Stimulated activated CD4-positive, alpha-beta T cell treated with anti-CD3 and anti-CD28 coated beads, Interleukin-12 subunit alpha, Interleukin-12 subunit beta, amount 100 ng/mL, for 48 hours (primary cell): Measurements from ENCODE around the gene EYS.

Experiments used
- DNase-seq, 3 donors: peaks; one replicate each; pipeline ENCODE4 v3.0.0-alpha.2; 2020; ENCODE audit warnings: low read depth in 2 of 3, low spot score in 1 of 3

The EYS gene

GRCh38 chr6:64357430-64357829 is 1349.6 kb downstream of the EYS start:
- no peak for DNase-seq

GRCh38 chr6:64347411-64347810 is 1359.6 kb downstream of the EYS start:
- DNase-seq, result no peak

GRCh38 chr6:64335195-64335594 is 1371.8 kb downstream of the EYS start:
- no peak for DNase-seq

GRCh38 chr6:64334636-64335035 is 1372.4 kb downstream of the EYS start:
- no peak for DNase-seq

GRCh38 chr6:64330694-64331307 is 1376.2 kb downstream of the EYS start:
- peak in 2 of 3 donors; percentile 22 to 30 for DNase-seq

GRCh38 chr6:64326939-64327338 is 1380.1 kb downstream of the EYS start:
- DNase-seq, result no peak

GRCh38 chr6:64325093-64325492 is 1381.9 kb downstream of the EYS start:
- DNase-seq, result no peak

GRCh38 chr6:64310214-64310613 is 1396.8 kb downstream of the EYS start:
- DNase-seq, result no peak

- no peak for DNase-seq
These were observed 1405.5 kb downstream of the EYS start for GRCh38 chr6:64301307-64302236.

GRCh38 chr6:64299176-64299575 is 1407.8 kb downstream of the EYS start:
- DNase-seq, result no peak

GRCh38 chr6:64294034-64294433 is 1413.0 kb downstream of the EYS start:
- no peak for DNase-seq

- no peak for DNase-seq
These were observed 1413.7 kb downstream of the EYS start for GRCh38 chr6:64293298-64293697.

- no peak for DNase-seq
These were observed 1416.2 kb downstream of the EYS start for GRCh38 chr6:64290867-64291266.

GRCh38 chr6:64289931-64290330 is 1417.1 kb downstream of the EYS start:
- DNase-seq, result no peak

- DNase-seq, result no peak
These were observed 1418.7 kb downstream of the EYS start for GRCh38 chr6:64288351-64288750.

- no peak for DNase-seq
These were observed 1425.9 kb downstream of the EYS start for GRCh38 chr6:64281167-64281566.

- DNase-seq, result no peak
These were observed 1426.5 kb downstream of the EYS start for GRCh38 chr6:64280569-64280968.

GRCh38 chr6:64270083-64270482 is 1436.9 kb downstream of the EYS start:
- DNase-seq, result no peak

- no peak for DNase-seq
These were observed 1440.6 kb downstream of the EYS start for GRCh38 chr6:64266351-64266821.

GRCh38 chr6:64263778-64264177 is 1443.2 kb downstream of the EYS start:
- no peak for DNase-seq

GRCh38 chr6:64259372-64259771 is 1447.7 kb downstream of the EYS start:
- DNase-seq, result no peak

GRCh38 chr6:64258752-64259151 is 1448.3 kb downstream of the EYS start:
- DNase-seq, result no peak
